GM23338 (cell line): Measurements from ENCODE around the gene DENND4A. TPM values are rescaled to one million over a fixed set of nuclear protein-coding genes. Genes with fewer than 3 reads are reported as not detected.

ENCODE experiments used
- ATAC-seq: fragments of 200-7000 bp; cut with Tn5 transposase; 3 replicates; pipeline ENCODE4 v1.9.1; 2020
- DNase-seq: peaks from one replicate; pipeline ENCODE4 v3.0.0-alpha.2; 2015; ENCODE audit warnings: low spot score
- H2AFZ ChIP-seq: fragments of 200-600 bp; sonication (generic); 2 replicates; pipeline ENCODE4 v1.8.0; 2016; ENCODE audit warnings: antibody characterized with exemption, mild to moderate bottlenecking, moderate library complexity
- H3F3A ChIP-seq: fragments of 200-600 bp; sonication (generic); replicated peaks from 2 replicates; pipeline ENCODE4 v1.8.0; 2017; ENCODE audit warnings: antibody characterized with exemption, mixed run types, low read depth
- H3K27ac ChIP-seq: fragments of 200-600 bp; sonication (generic); 2 replicates; pipeline ENCODE4 v1.6.1; 2016; ENCODE audit warnings: low read depth
- H3K27me3 ChIP-seq: fragments of 200-600 bp; sonication (generic); 2 replicates; pipeline ENCODE4 v1.8.0; 2016; ENCODE audit warnings: mild to moderate bottlenecking, mixed run types, moderate library complexity; ENCODE audit not compliant: insufficient read depth
- H3K36me3 ChIP-seq: fragments of 200-600 bp; sonication (generic); 2 replicates; pipeline ENCODE4 v1.8.0; 2016; ENCODE audit warnings: mild to moderate bottlenecking; ENCODE audit not compliant: insufficient read depth
- H3K4me1 ChIP-seq: fragments of 200-600 bp; sonication (generic); 2 replicates; pipeline ENCODE4 v1.8.0; 2016; ENCODE audit warnings: mild to moderate bottlenecking, moderate library complexity; ENCODE audit not compliant: insufficient read depth
- H3K4me2 ChIP-seq: fragments of 200-600 bp; sonication (generic); 2 replicates; pipeline ENCODE4 v1.7.1; 2017; ENCODE audit warnings: mixed run types
- H3K4me3 ChIP-seq: fragments of 200-600 bp; sonication (generic); 2 replicates; pipeline ENCODE4 v1.6.1; 2016; ENCODE audit warnings: mixed run types
- H3K79me2 ChIP-seq: fragments of 200-600 bp; sonication (generic); replicated peaks from 2 replicates; pipeline ENCODE4 v1.8.0; 2017; ENCODE audit warnings: mild to moderate bottlenecking; ENCODE audit not compliant: insufficient read depth
- H3K9me2 ChIP-seq: fragments of 200-600 bp; sonication (generic); 2 replicates; pipeline ENCODE4 v1.8.0; 2017; ENCODE audit not compliant: insufficient read depth
- H4K20me1 ChIP-seq: fragments of 200-600 bp; sonication (generic); replicated peaks from 2 replicates; pipeline ENCODE4 v1.8.0; 2017; ENCODE audit warnings: mild to moderate bottlenecking; ENCODE audit not compliant: insufficient read depth
- H3K27ac Mint-ChIP-seq: 2 replicates; pipeline ENCODE4 v1.8.0; 2020; ENCODE audit warnings: inconsistent platforms, mild to moderate bottlenecking, moderate library complexity, mixed read lengths
- H3K27me3 Mint-ChIP-seq: 3 replicates; pipeline ENCODE4 v1.8.0; 2022; ENCODE audit warnings: low read depth, mild to moderate bottlenecking, moderate library complexity, mixed read lengths, inconsistent platforms; ENCODE audit not compliant: insufficient read depth, poor library complexity
- H3K36me3 Mint-ChIP-seq: 3 replicates; pipeline ENCODE4 v1.8.0; 2021; ENCODE audit warnings: low read depth, mild to moderate bottlenecking, inconsistent platforms, moderate library complexity, mixed read lengths
- H3K4me1 Mint-ChIP-seq: 3 replicates; pipeline ENCODE4 v1.8.0; 2020; ENCODE audit warnings: mild to moderate bottlenecking, inconsistent platforms, mixed read lengths
- H3K4me3 Mint-ChIP-seq: 3 replicates; pipeline ENCODE4 v1.8.0; 2021; ENCODE audit warnings: moderate library complexity, mild to moderate bottlenecking, inconsistent platforms, mixed read lengths
- H3K9me3 Mint-ChIP-seq: 3 replicates; pipeline ENCODE4 v1.8.0; 2020; ENCODE audit warnings: moderate library complexity, mild to moderate bottlenecking, inconsistent platforms, mixed read lengths
- CREB1 ChIP-seq: fragments of 250-450 bp; sonication (Bioruptor Pico); IDR thresholded peaks from 2 replicates; pipeline ENCODE4 v1.5.0; 2020; ENCODE audit warnings: low read depth, mild to moderate bottlenecking, moderate library complexity
- CTCF ChIP-seq, 2 experiments: fragments of 200-600 bp in 1 of 2; sonication (generic) in 1 of 2; conservative IDR thresholded peaks; 2 replicates each; pipeline versions ENCODE4 v1.5.1 to v1.6.1; 2016 to 2017; ENCODE audit warnings: antibody characterized with exemption in 2 of 2, low read depth in 2 of 2, mild to moderate bottlenecking in 2 of 2, moderate library complexity in 1 of 2
- ETS1 ChIP-seq: IDR thresholded peaks from 2 replicates; pipeline ENCODE4 v1.6.1; 2016; ENCODE audit warnings: antibody characterized with exemption
- EZH2 ChIP-seq: fragments of 200-600 bp; sonication (generic); IDR thresholded peaks from one replicate; pipeline ENCODE4 v1.8.0; 2017; ENCODE audit warnings: antibody characterized with exemption, mild to moderate bottlenecking, low read depth; ENCODE audit not compliant: unreplicated experiment
- EZH2phosphoT487 ChIP-seq: fragments of 200-600 bp; sonication (generic); IDR thresholded peaks from one replicate; pipeline ENCODE4 v1.8.1; 2018; ENCODE audit warnings: antibody characterized with exemption; ENCODE audit not compliant: unreplicated experiment
- NANOG ChIP-seq: IDR thresholded peaks from 2 replicates; pipeline ENCODE4 v1.6.1; 2016; ENCODE audit warnings: antibody characterized with exemption, borderline replicate concordance
- POLR2AphosphoS5 ChIP-seq: IDR thresholded peaks from 2 replicates; pipeline ENCODE4 v1.6.1; 2016; ENCODE audit warnings: antibody characterized with exemption, low read depth
- REST ChIP-seq: IDR thresholded peaks from one replicate; pipeline ENCODE4 v1.6.1; 2018; ENCODE audit warnings: antibody characterized with exemption; ENCODE audit not compliant: unreplicated experiment
- ZNF114 ChIP-seq: fragments of 250-450 bp; sonication (Bioruptor Pico); IDR thresholded peaks from 2 replicates; pipeline ENCODE4 v1.5.0; 2020; ENCODE audit warnings: mild to moderate bottlenecking, moderate library complexity
- polyA plus RNA-seq: library from polyadenylated mRNA; unstranded; fragments of >200 nt; fragmentation: Nextera tagmentation; extraction: Ambion mirVana; gene quantifications from 2 replicates; pipeline ENCODE4 v1.2.1, GENCODE V29; 2016
- total RNA-seq: library from RNA; depleted of rRNA; stranded (reverse); fragments of >200 nt; shearing (Covaris generic); gene quantifications from 2 replicates; pipeline ENCODE4 v1.2.3, GENCODE V29; 2014
- TF ChIP-seq, protein P1 (sequence below): fragments of 250-450 bp; sonication (Bioruptor Pico); IDR thresholded peaks from 2 replicates; pipeline ENCODE4 v1.5.0; 2020; ENCODE audit warnings: mild to moderate bottlenecking, moderate library complexity

Gene DENND4A
- total and polyA plus RNA-seq, 2 experiments from 2014 or later: 3.4 to 9.0 TPM

DNA sequence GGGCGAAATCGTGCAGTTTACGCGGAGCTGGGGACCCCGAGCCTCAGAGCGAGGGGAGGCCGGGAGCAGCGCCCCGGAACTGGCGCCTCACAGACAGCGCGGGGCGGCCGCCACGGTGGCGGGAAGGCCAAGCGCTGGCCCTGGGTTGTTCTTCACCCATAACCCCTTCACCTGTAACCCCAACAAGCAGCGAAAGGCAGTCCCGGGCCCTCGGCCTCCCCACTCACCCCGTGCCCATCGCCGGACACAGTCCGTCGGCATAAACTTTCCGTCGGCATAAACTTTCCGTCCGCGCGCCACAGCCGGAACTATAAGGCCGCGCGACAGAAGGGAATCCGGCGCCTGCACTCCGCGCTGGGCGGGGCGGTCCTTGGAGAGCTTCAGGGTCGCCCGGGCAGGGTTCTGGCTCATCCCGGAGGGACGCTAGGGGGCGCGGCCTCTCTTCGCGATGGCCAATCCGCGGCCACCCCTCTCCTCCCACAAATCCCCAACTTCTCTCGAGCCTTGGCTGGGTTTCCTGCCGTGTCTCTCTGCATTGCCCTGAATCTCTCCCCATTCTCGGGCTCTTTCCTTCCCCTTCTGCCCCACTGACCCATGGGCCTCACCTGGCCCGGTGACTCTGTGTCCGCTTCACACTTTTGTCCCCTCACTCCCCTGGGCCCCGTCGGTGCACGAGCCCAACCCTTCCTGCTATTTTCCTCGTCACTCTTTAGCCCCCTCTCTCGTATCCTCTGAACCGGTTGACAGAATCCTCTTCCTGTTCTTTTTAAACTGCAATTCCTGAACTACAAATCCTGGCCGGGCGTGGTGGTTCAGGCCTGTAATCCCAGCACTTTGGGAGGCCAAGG is 181.0 kb downstream of the DENND4A start, which contains the start of gene INTS14:
Gene INTS14, minus strand, starts transcription at position 261 of the 848 bp plus-strand sequence. CDS start 3,751 bp downstream, outside the sequence.
- H3K4me3 ChIP-seq: peak within 1 kb of the TSS; percentile 78
- no peaks in the 10 kb centered on the region for H4K20me1 ChIP-seq
- H3K27ac ChIP-seq: peak within 1 kb of the TSS; percentile 96
- H3F3A ChIP-seq: peaks cover 12% of the 10 kb centered on the region; the same call in 1 of the 2 replicates
- TF ChIP-seq ZNF114 (CRISPR knock-in tag) (no peak), EZH2 (no peak), CTCF (conservative IDR thresholded peaks at IDR 0.05; ENCODE audit: low read depth in 2 of 2) (peak; percentile 43 to 80), NANOG (0 out of 2 replicates have a peak, but pooled peaks have one; percentile 8), POLR2AphosphoS5 (peak; percentile 81), CREB1 (CRISPR knock-in tag) (peak; percentile 72), REST (peak; percentile 8), ETS1 (peak; percentile 73), EZH2phosphoT487 (no peak)
- TF ChIP-seq, protein P1, sequence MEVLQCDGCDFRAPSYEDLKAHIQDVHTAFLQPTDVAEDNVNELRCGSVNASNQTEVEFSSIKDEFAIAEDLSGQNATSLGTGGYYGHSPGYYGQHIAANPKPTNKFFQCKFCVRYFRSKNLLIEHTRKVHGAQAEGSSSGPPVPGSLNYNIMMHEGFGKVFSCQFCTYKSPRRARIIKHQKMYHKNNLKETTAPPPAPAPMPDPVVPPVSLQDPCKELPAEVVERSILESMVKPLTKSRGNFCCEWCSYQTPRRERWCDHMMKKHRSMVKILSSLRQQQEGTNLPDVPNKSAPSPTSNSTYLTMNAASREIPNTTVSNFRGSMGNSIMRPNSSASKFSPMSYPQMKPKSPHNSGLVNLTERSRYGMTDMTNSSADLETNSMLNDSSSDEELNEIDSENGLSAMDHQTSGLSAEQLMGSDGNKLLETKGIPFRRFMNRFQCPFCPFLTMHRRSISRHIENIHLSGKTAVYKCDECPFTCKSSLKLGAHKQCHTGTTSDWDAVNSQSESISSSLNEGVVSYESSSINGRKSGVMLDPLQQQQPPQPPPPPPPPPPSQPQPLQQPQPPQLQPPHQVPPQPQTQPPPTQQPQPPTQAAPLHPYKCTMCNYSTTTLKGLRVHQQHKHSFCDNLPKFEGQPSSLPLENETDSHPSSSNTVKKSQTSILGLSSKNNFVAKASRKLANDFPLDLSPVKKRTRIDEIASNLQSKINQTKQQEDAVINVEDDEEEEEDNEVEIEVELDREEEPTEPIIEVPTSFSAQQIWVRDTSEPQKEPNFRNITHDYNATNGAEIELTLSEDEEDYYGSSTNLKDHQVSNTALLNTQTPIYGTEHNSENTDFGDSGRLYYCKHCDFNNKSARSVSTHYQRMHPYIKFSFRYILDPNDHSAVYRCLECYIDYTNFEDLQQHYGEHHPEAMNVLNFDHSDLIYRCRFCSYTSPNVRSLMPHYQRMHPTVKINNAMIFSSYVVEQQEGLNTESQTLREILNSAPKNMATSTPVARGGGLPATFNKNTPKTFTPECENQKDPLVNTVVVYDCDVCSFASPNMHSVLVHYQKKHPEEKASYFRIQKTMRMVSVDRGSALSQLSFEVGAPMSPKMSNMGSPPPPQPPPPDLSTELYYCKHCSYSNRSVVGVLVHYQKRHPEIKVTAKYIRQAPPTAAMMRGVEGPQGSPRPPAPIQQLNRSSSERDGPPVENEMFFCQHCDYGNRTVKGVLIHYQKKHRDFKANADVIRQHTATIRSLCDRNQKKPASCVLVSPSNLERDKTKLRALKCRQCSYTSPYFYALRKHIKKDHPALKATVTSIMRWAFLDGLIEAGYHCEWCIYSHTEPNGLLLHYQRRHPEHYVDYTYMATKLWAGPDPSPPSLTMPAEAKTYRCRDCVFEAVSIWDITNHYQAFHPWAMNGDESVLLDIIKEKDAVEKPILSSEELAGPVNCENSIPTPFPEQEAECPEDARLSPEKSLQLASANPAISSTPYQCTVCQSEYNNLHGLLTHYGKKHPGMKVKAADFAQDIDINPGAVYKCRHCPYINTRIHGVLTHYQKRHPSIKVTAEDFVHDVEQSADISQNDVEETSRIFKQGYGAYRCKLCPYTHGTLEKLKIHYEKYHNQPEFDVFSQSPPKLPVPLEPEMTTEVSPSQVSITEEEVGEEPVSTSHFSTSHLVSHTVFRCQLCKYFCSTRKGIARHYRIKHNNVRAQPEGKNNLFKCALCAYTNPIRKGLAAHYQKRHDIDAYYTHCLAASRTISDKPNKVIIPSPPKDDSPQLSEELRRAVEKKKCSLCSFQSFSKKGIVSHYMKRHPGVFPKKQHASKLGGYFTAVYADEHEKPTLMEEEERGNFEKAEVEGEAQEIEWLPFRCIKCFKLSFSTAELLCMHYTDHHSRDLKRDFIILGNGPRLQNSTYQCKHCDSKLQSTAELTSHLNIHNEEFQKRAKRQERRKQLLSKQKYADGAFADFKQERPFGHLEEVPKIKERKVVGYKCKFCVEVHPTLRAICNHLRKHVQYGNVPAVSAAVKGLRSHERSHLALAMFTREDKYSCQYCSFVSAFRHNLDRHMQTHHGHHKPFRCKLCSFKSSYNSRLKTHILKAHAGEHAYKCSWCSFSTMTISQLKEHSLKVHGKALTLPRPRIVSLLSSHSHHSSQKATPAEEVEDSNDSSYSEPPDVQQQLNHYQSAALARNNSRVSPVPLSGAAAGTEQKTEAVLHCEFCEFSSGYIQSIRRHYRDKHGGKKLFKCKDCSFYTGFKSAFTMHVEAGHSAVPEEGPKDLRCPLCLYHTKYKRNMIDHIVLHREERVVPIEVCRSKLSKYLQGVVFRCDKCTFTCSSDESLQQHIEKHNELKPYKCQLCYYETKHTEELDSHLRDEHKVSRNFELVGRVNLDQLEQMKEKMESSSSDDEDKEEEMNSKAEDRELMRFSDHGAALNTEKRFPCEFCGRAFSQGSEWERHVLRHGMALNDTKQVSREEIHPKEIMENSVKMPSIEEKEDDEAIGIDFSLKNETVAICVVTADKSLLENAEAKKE (CRISPR knock-in tag): no peak
- Mint-ChIP-seq H3K27ac (peak within 1 kb of the TSS; percentile 97), H3K27me3 (peaks cover 7% of the 10 kb centered on the region), H3K36me3 (peaks cover 3% of the 10 kb centered on the region; the same call in 2 of the 3 replicates), H3K9me3 (no peaks in the 10 kb centered on the region), H3K4me3 (peak within 1 kb of the TSS; percentile 98), H3K4me1 (peaks cover 14% of the 10 kb centered on the region)
- ATAC-seq (peak; percentile 97), DNase-seq (peak; percentile 99)
- peak within 1 kb of the TSS; percentile 80 for H3K4me2 ChIP-seq
- no peaks in the 10 kb centered on the region for H3K9me2 ChIP-seq
- H3K36me3 ChIP-seq: no peaks in the 10 kb centered on the region
- no peaks in the 10 kb centered on the region for H3K27me3 ChIP-seq
- peaks cover 44% of the 10 kb centered on the region for H3K79me2 ChIP-seq
- H2AFZ ChIP-seq: peak within 1 kb of the TSS; percentile 95
- peaks cover 17% of the 10 kb centered on the region for H3K4me1 ChIP-seq
